ENCODE data around the gene FOXC1. TPM values are rescaled to one million over a fixed set of nuclear protein-coding genes. Genes with fewer than 3 reads are reported as not detected.

FOXC1 gene
- total RNA-seq, 1 experiment from 2014 or later = 6.7 TPM

GRCh38 chr6:1602049-1602713, 7.5 kb upstream of the FOXC1 start:
- ChIA-PET POLR2A (interaction anchor here (0.5 kb wide), 1 partner anchor 651 kb away, joined by 6 read pairs; no protein-coding TSS in a partner anchor), CTCF (interaction anchor here (0.7 to 1.1 kb wide), 2 partner anchors 9 to 1032 kb away, joined by 4 read pairs; no protein-coding TSS in a partner anchor)
- no TSS peak for BruUV-seq (replicated peaks)
- no peak overlapping the region for H3K4me3 ChIP-seq (ENCODE audit: low read depth in 2 of 2, low read length in 2 of 2)
- in situ Hi-C loops (cut with HindIII; ENCODE audit: low pct_unique_long_range_greater_than_20kb, low sequenced_read_pairs) = no loop called here
- no peaks in the 10 kb centered on the region; the same call in 1 of the 2 replicates for H3K36me3 ChIP-seq (ENCODE audit: control insufficient read depth, insufficient read depth, low read length)
- no peak for DNase-seq (ENCODE audit: low read depth, low spot score)
- H3K27me3 ChIP-seq (ENCODE audit: control insufficient read depth, insufficient read depth, low read length) = no peaks in the 10 kb centered on the region; the same call in 1 of the 2 replicates
- ATAC-seq = no peak
- H3K27ac ChIP-seq (ENCODE audit: low read length) = no peak overlapping the region
- H3K4me1 ChIP-seq (ENCODE audit: control insufficient read depth, insufficient read depth, low read length) = peaks cover 5% of the 10 kb centered on the region; the same call in 1 of the 2 replicates
- no peak for TF ChIP-seq POLR2AphosphoS5 (IDR thresholded peaks at IDR 0.05; ENCODE audit: low read depth, low read length)
- no peak for TF ChIP-seq SIN3A (IDR thresholded peaks at IDR 0.05; ENCODE audit: borderline replicate concordance, insufficient read depth, low read depth, low read length)
- no peak for TF ChIP-seq TCF7L2 (IDR thresholded peaks at IDR 0.05; ENCODE audit: low read depth, low read length)
- TF ChIP-seq, protein P1, sequence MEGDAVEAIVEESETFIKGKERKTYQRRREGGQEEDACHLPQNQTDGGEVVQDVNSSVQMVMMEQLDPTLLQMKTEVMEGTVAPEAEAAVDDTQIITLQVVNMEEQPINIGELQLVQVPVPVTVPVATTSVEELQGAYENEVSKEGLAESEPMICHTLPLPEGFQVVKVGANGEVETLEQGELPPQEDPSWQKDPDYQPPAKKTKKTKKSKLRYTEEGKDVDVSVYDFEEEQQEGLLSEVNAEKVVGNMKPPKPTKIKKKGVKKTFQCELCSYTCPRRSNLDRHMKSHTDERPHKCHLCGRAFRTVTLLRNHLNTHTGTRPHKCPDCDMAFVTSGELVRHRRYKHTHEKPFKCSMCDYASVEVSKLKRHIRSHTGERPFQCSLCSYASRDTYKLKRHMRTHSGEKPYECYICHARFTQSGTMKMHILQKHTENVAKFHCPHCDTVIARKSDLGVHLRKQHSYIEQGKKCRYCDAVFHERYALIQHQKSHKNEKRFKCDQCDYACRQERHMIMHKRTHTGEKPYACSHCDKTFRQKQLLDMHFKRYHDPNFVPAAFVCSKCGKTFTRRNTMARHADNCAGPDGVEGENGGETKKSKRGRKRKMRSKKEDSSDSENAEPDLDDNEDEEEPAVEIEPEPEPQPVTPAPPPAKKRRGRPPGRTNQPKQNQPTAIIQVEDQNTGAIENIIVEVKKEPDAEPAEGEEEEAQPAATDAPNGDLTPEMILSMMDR (IDR thresholded peaks at IDR 0.05) = no peak
- TF ChIP-seq REST (IDR thresholded peaks at IDR 0.05; ENCODE audit: insufficient read depth in 1 of 2, low read depth in 2 of 2, low read length in 1 of 2) = no peak
- H3K9me3 ChIP-seq (ENCODE audit: control insufficient read depth, insufficient read depth, low read depth, low read length) = no peaks in the 10 kb centered on the region
- intact Hi-C loops (cut with micrococcal nuclease; ENCODE audit: unreplicated experiment) = loop anchor here (1.0 to 5.0 kb wide), 3 partner anchors 85 to 594 kb away; no protein-coding TSS in a partner anchor

DNA sequence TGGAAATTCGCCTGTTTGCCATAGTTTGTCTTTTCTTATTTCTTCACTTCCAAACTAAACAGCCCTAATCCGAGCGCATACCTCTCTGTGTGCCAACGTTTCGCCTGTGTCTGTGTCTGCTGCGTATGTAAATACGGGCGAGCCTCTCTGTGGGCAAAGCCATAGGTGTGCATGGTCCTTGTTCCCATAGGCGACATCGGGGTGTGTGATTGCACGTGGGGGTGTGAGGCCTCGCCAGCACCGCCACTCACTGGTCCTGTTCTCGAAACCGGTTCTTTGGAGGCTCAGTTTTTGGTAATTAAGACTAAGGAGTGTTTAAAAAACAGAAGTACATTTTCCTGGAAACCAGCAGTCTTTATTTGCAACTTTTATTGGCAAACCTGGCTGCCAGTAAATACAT, 6.0 kb upstream of the FOXC1 start:
- ChIA-PET POLR2A (no interaction called here), CTCF (no interaction called here)
- intact Hi-C loops (cut with micrococcal nuclease; ENCODE audit: unreplicated experiment) = loop anchor here (5.0 kb wide), 2 partner anchors 84 to 499 kb away; no protein-coding TSS in a partner anchor
- Histone ChIP-seq H3K36me3 (ENCODE audit: control insufficient read depth, insufficient read depth, low read length) (no peaks in the 10 kb centered on the region; the same call in 1 of the 2 replicates), H3K9me3 (ENCODE audit: control insufficient read depth, insufficient read depth, low read depth, low read length) (no peaks in the 10 kb centered on the region), H3K4me3 (ENCODE audit: low read depth in 2 of 2, low read length in 2 of 2) (peak overlapping the region; percentile 37 to 49; a peak in 3 of 4 replicates), H3K27me3 (ENCODE audit: control insufficient read depth, insufficient read depth, low read length) (peaks cover 3% of the 10 kb centered on the region; the same call in 1 of the 2 replicates), H3K27ac (ENCODE audit: low read length) (no peak overlapping the region), H3K4me1 (ENCODE audit: control insufficient read depth, insufficient read depth, low read length) (peaks cover 5% of the 10 kb centered on the region)
- DNase-seq (ENCODE audit: low read depth, low spot score) (no peak), ATAC-seq (no peak)
- TF ChIP-seq REST (IDR thresholded peaks at IDR 0.05; ENCODE audit: insufficient read depth in 1 of 2, low read depth in 2 of 2, low read length in 1 of 2) (no peak), TCF7L2 (IDR thresholded peaks at IDR 0.05; ENCODE audit: low read depth, low read length) (no peak), POLR2AphosphoS5 (IDR thresholded peaks at IDR 0.05; ENCODE audit: low read depth, low read length) (no peak), SIN3A (IDR thresholded peaks at IDR 0.05; ENCODE audit: borderline replicate concordance, insufficient read depth, low read depth, low read length) (no peak)
- TF ChIP-seq, protein P1 (IDR thresholded peaks at IDR 0.05) = no peak
- no TSS peak for BruUV-seq (replicated peaks)
- in situ Hi-C loops (cut with HindIII; ENCODE audit: low pct_unique_long_range_greater_than_20kb, low sequenced_read_pairs) = no loop called here

Data from Panc1 (cell line).